ENCODE data around the gene MYOM3.

DNA sequence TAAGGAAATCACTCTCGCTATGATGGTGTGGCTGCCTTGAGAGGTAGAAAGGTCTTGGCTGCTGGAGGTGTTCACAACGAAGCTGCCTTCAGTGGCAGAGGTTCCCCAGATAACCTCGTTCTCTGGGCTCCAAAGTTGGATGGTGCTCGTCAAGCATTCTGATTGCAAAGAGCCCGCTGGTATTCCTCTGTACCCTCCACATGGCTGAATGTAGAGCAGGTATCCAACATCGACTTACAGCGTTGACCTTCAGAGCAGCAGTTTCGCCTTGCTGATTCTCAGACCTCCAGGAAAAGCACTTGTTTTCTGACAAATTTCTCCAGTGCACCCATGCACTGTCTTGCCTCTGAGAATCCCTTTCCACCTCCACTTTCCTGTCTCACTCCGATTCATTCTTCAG is 35.3 kb upstream of the MYOM3 start:
- TF ChIP-seq, protein P1, sequence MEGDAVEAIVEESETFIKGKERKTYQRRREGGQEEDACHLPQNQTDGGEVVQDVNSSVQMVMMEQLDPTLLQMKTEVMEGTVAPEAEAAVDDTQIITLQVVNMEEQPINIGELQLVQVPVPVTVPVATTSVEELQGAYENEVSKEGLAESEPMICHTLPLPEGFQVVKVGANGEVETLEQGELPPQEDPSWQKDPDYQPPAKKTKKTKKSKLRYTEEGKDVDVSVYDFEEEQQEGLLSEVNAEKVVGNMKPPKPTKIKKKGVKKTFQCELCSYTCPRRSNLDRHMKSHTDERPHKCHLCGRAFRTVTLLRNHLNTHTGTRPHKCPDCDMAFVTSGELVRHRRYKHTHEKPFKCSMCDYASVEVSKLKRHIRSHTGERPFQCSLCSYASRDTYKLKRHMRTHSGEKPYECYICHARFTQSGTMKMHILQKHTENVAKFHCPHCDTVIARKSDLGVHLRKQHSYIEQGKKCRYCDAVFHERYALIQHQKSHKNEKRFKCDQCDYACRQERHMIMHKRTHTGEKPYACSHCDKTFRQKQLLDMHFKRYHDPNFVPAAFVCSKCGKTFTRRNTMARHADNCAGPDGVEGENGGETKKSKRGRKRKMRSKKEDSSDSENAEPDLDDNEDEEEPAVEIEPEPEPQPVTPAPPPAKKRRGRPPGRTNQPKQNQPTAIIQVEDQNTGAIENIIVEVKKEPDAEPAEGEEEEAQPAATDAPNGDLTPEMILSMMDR (IDR thresholded peaks at IDR 0.05) = no peak
- TF ChIP-seq POLR2A (IDR thresholded peaks at IDR 0.05) = no peak
- no peak for TF ChIP-seq POLR2AphosphoS5 (IDR thresholded peaks at IDR 0.05; ENCODE audit: insufficient read depth in 1 of 2, low read depth in 1 of 2)

Data from vagina (tissue), 2 donors.